NCI-H82 treated with DMSO at 0.1 percent for 48 hours (cell line): Measurements from ENCODE around the gene PFAS.
A peak's percentile ranks its signal among the peaks of the same experiment; 100 is the strongest.
"Not testable (repeated sequence)": the region's sequence is repeated elsewhere in the genome, so short reads cannot be mapped to it uniquely, and the experiment has no call there.

Experiments
- DNase-seq: peaks from one replicate; lab custom pipeline; 2025; ENCODE audit not compliant: unreplicated experiment; lab: John Stamatoyannopoulos, UW

Gene PFAS

GRCh38 chr17:8248751-8249607, at the start of gene PFAS:
PFAS (plus strand) TSS chr17:8249289; CDS start chr17:8253938, 4,649 bp downstream.
- peak; percentile 88 for DNase-seq

- no peak for DNase-seq
Observed at GRCh38 chr17:8204761-8205555, 44.1 kb upstream of the PFAS start.

- DNase-seq = no peak
Observed at GRCh38 chr17:8206536-8206935, 42.6 kb upstream of the PFAS start.

GRCh38 chr17:8209907-8210760, 39.0 kb upstream of the PFAS start, which contains the start of gene AURKB:
AURKB (minus strand) TSS chr17:8210575; CDS start chr17:8210224, 351 bp downstream.
- peak; percentile 90 for DNase-seq

GRCh38 chr17:8210761-8211458, 38.2 kb upstream of the PFAS start:
- DNase-seq = no peak

GRCh38 chr17:8212312-8213180, 36.5 kb upstream of the PFAS start:
- DNase-seq = no peak

GRCh38 chr17:8214000-8214399, 35.1 kb upstream of the PFAS start:
- DNase-seq = not testable (repeated sequence)

- DNase-seq = peak; percentile 94
Observed at GRCh38 chr17:8220783-8221662, 28.1 kb upstream of the PFAS start.

- peak; percentile 96 for DNase-seq
Observed at GRCh38 chr17:8221663-8222379, 27.3 kb upstream of the PFAS start.

GRCh38 chr17:8222380-8222629, 26.8 kb upstream of the PFAS start:
- no peak for DNase-seq

GRCh38 chr17:8222630-8223355, 26.3 kb upstream of the PFAS start:
- DNase-seq = peak; percentile 90

GRCh38 chr17:8223356-8224126, 25.5 kb upstream of the PFAS start:
- peak; percentile 65 for DNase-seq

- no peak for DNase-seq
Observed at GRCh38 chr17:8224891-8225812, 23.9 kb upstream of the PFAS start.

- DNase-seq = no peak
Observed at GRCh38 chr17:8225813-8226535, 23.1 kb upstream of the PFAS start.
